SK-N-SH treated with all-trans-retinoic acid at 6 μM for 48 hours (cell line): ENCODE data around the gene MPZL3.

Experiments used
- ATAC-seq: fragments of 200-7000 bp; cut with Tn5 transposase; 3 replicates; pipeline ENCODE4 v1.9.1; 2020; ENCODE audit warnings: mild to moderate bottlenecking, moderate library complexity
- ARNTL ChIP-seq: fragments of 450-650 bp; formaldehyde crosslinking; IDR thresholded peaks from 2 replicates; pipeline ENCODE4 v1.5.0; 2020; ENCODE audit warnings: low read depth, mild to moderate bottlenecking, moderate library complexity, borderline replicate concordance
- BACH2 ChIP-seq: fragments of 250-450 bp; sonication (Bioruptor Pico); IDR thresholded peaks from 2 replicates; pipeline ENCODE4 v1.9.0; 2021; ENCODE audit warnings: mild to moderate bottlenecking, borderline replicate concordance
- CSDC2 ChIP-seq: fragments of 250-450 bp; sonication (Bioruptor Pico); IDR thresholded peaks from 2 replicates; pipeline ENCODE4 v1.5.0; 2020; ENCODE audit warnings: mild to moderate bottlenecking, moderate library complexity
- CSRNP3 ChIP-seq: fragments of 250-450 bp; sonication (Bioruptor Pico); IDR thresholded peaks from 2 replicates; pipeline ENCODE4 v1.5.1; 2021; ENCODE audit warnings: mild to moderate bottlenecking, moderate library complexity
- ESRRG ChIP-seq: fragments of 250-450 bp; sonication (Bioruptor Pico); IDR thresholded peaks from 2 replicates; pipeline ENCODE4 v1.6.1; 2021; ENCODE audit warnings: mild to moderate bottlenecking
- GLIS3 ChIP-seq: fragments of 250-450 bp; sonication (Bioruptor Pico); IDR thresholded peaks from 2 replicates; pipeline ENCODE4 v1.5.0; 2020; ENCODE audit warnings: mild to moderate bottlenecking, moderate library complexity
- ISL1 ChIP-seq: fragments of 250-450 bp; sonication (Bioruptor Pico); IDR thresholded peaks from 2 replicates; pipeline ENCODE4 v2.1.2; 2022; ENCODE audit warnings: mild to moderate bottlenecking, moderate library complexity
- OSR1 ChIP-seq: fragments of 250-450 bp; sonication (Bioruptor Pico); IDR thresholded peaks from 2 replicates; pipeline ENCODE4 v1.8.0; 2022; ENCODE audit warnings: moderate library complexity, mild to moderate bottlenecking, inconsistent platforms
- POU6F1 ChIP-seq: fragments of 250-450 bp; sonication (Bioruptor Pico); IDR thresholded peaks from 2 replicates; pipeline ENCODE4 v1.8.0; 2021; ENCODE audit warnings: low read depth, mild to moderate bottlenecking, moderate library complexity, borderline replicate concordance
- PPARA ChIP-seq: fragments of 250-450 bp; sonication (Bioruptor Pico); IDR thresholded peaks from 2 replicates; pipeline ENCODE4 v1.5.0; 2020; ENCODE audit warnings: mild to moderate bottlenecking, borderline replicate concordance
- RARB ChIP-seq: fragments of 250-450 bp; sonication (Bioruptor Pico); IDR thresholded peaks from 2 replicates; pipeline ENCODE4 v1.8.0; 2021; ENCODE audit warnings: mild to moderate bottlenecking, moderate library complexity
- SNAI2 ChIP-seq: fragments of 250-450 bp; sonication (Bioruptor Pico); IDR thresholded peaks from 2 replicates; pipeline ENCODE4 v1.5.0; 2020; ENCODE audit warnings: mild to moderate bottlenecking, moderate library complexity
- TCF4 ChIP-seq: fragments of 250-450 bp; sonication (Bioruptor Pico); IDR thresholded peaks from 2 replicates; pipeline ENCODE4 v1.8.0; 2021; ENCODE audit warnings: mild to moderate bottlenecking, moderate library complexity, borderline replicate concordance
- TOX ChIP-seq: fragments of 250-450 bp; sonication (Bioruptor Pico); IDR thresholded peaks from 2 replicates; pipeline ENCODE4 v1.8.0; 2021; ENCODE audit warnings: mild to moderate bottlenecking, moderate library complexity, borderline replicate concordance
- TSHZ2 ChIP-seq: fragments of 250-450 bp; sonication (Bioruptor Pico); IDR thresholded peaks from 2 replicates; pipeline ENCODE4 v1.5.0; 2020; ENCODE audit warnings: mild to moderate bottlenecking, moderate library complexity
- ZC3H10 ChIP-seq: fragments of 250-450 bp; sonication (Bioruptor Pico); IDR thresholded peaks from 2 replicates; pipeline ENCODE4 v1.5.1; 2021; ENCODE audit warnings: mild to moderate bottlenecking, moderate library complexity
- ZFP30 ChIP-seq: fragments of 450-650 bp; formaldehyde crosslinking; IDR thresholded peaks from 2 replicates; pipeline ENCODE4 v1.5.0; 2022; ENCODE audit warnings: mild to moderate bottlenecking, moderate library complexity
- ZNF565 ChIP-seq: fragments of 450-650 bp; formaldehyde crosslinking; conservative IDR thresholded peaks from 2 replicates; pipeline ENCODE4 v1.5.0; 2020; ENCODE audit warnings: low read depth, mild to moderate bottlenecking, moderate library complexity
- ZNF70 ChIP-seq: fragments of 450-650 bp; formaldehyde crosslinking; IDR thresholded peaks from 2 replicates; pipeline ENCODE4 v1.5.0; 2020; ENCODE audit warnings: mild to moderate bottlenecking, moderate library complexity
- ZNF8 ChIP-seq: fragments of 450-650 bp; formaldehyde crosslinking; IDR thresholded peaks from 2 replicates; pipeline ENCODE4 v1.5.0; 2020; ENCODE audit warnings: mild to moderate bottlenecking, moderate library complexity

The MPZL3 gene

GRCh38 chr11:118222437-118222836, 29.7 kb downstream of the MPZL3 start:
- no peak for ATAC-seq
- TF ChIP-seq ZC3H10: no peak
- no peak for TF ChIP-seq GLIS3
- no peak for TF ChIP-seq ISL1
- no peak for TF ChIP-seq ZNF70 (CRISPR knock-in tag)
- TF ChIP-seq CSDC2 (CRISPR knock-in tag): no peak
- no peak for TF ChIP-seq ESRRG
- no peak for TF ChIP-seq ARNTL (CRISPR knock-in tag)
- TF ChIP-seq OSR1 (CRISPR knock-in tag): no peak
- no peak for TF ChIP-seq BACH2 (CRISPR knock-in tag)
- no peak for TF ChIP-seq RARB (CRISPR knock-in tag)
- TF ChIP-seq TOX (CRISPR knock-in tag): no peak
- TF ChIP-seq ZNF8 (CRISPR knock-in tag): no peak
- TF ChIP-seq ZNF565: no peak

- TF ChIP-seq TCF4 (CRISPR knock-in tag) (no peak), ISL1 (no peak), PPARA (no peak), SNAI2 (no peak), ZNF8 (CRISPR knock-in tag) (no peak), POU6F1 (CRISPR knock-in tag) (no peak), CSDC2 (CRISPR knock-in tag) (no peak), ZNF565 (no peak), RARB (CRISPR knock-in tag) (no peak), TSHZ2 (no peak), CSRNP3 (CRISPR knock-in tag) (no peak), ESRRG (no peak), ZNF70 (CRISPR knock-in tag) (no peak)
- no peak for ATAC-seq
Measured at GRCh38 chr11:118221419-118221818, 30.7 kb downstream of the MPZL3 start.

GRCh38 chr11:118219732-118220131, 32.4 kb downstream of the MPZL3 start:
- no peak for ATAC-seq

GRCh38 chr11:118219244-118219643, 32.9 kb downstream of the MPZL3 start:
- ATAC-seq: no peak
- no peak for TF ChIP-seq OSR1 (CRISPR knock-in tag)
- no peak for TF ChIP-seq ESRRG

More at GRCh38 chr11:118219732-118220131, 32.4 kb downstream of the MPZL3 start:
- TF ChIP-seq ZFP30 (CRISPR knock-in tag) (no peak), ARNTL (CRISPR knock-in tag) (no peak), TCF4 (CRISPR knock-in tag) (no peak)

GRCh38 chr11:118217575-118217974, 34.6 kb downstream of the MPZL3 start:
- TF ChIP-seq BACH2 (CRISPR knock-in tag) (no peak), ESRRG (no peak), TOX (CRISPR knock-in tag) (no peak), CSRNP3 (CRISPR knock-in tag) (no peak), ISL1 (no peak), ZFP30 (CRISPR knock-in tag) (no peak), TSHZ2 (no peak), SNAI2 (no peak)

More at GRCh38 chr11:118217575-118217974, 34.6 kb downstream of the MPZL3 start:
- ATAC-seq: no peak
